ENCODE measurements around the gene GALNT15. TPM values are rescaled to one million over a fixed set of nuclear protein-coding genes. Genes with fewer than 3 reads are reported as not detected.

GALNT15 gene
- total RNA-seq, 3 donors from 2014 or later, result 68.5 to 492 (median 215) TPM

- no peak overlapping the region for H3K27ac ChIP-seq
- intact Hi-C loops (cut with DNase I; ENCODE audit: low total_unique reads), result no loop called here
- H3K27me3 ChIP-seq, result no peaks in the 10 kb centered on the region
- H3K36me3 ChIP-seq, result no peaks in the 10 kb centered on the region
- H3K4me1 ChIP-seq, result no peaks in the 10 kb centered on the region
- TF ChIP-seq CTCF (IDR thresholded peaks at IDR 0.05), result no peak
- TF ChIP-seq POLR2AphosphoS5 (IDR thresholded peaks at IDR 0.05), result no peak
- TF ChIP-seq POLR2A (IDR thresholded peaks at IDR 0.05), result no peak
- no peak for DNase-seq (ENCODE audit: low spot score in 2 of 2)
- H3K4me3 ChIP-seq, result no peak overlapping the region
- no peaks in the 10 kb centered on the region for H3K9me3 ChIP-seq
Measured at GRCh38 chr3:16200411-16200810, 25.9 kb downstream of the GALNT15 start.

DNA sequence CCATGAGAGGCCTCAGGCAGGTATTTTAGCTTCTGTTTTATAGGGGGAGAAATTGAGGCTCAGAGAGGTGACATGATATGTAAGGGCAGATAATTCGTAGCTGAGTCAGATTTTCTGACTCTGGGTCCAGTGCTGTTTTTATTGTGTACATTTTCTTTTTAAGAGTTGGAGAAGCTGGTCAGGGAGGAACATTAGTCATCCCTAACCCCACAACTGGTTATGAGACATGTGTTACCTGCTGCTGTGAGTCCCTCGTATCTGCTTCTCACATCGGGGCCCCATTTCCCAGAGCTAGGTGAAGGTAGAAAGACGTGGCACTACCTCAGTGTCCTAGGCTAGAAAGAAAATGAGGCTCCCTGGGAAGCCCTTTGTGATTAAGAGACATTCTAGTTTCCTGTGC is 28.6 kb downstream of the GALNT15 start:
- no peak overlapping the region for H3K27ac ChIP-seq
- no peak overlapping the region for H3K4me3 ChIP-seq
- H3K9me3 ChIP-seq, result no peaks in the 10 kb centered on the region
- DNase-seq (ENCODE audit: low spot score in 2 of 2), result no peak
- H3K4me1 ChIP-seq, result no peaks in the 10 kb centered on the region
- no peaks in the 10 kb centered on the region for H3K27me3 ChIP-seq
- H3K36me3 ChIP-seq, result no peaks in the 10 kb centered on the region
- TF ChIP-seq POLR2A (IDR thresholded peaks at IDR 0.05) (no peak), CTCF (IDR thresholded peaks at IDR 0.05) (no peak), POLR2AphosphoS5 (IDR thresholded peaks at IDR 0.05) (no peak)
- intact Hi-C loops (cut with DNase I; ENCODE audit: low total_unique reads), result no loop called here

DNA sequence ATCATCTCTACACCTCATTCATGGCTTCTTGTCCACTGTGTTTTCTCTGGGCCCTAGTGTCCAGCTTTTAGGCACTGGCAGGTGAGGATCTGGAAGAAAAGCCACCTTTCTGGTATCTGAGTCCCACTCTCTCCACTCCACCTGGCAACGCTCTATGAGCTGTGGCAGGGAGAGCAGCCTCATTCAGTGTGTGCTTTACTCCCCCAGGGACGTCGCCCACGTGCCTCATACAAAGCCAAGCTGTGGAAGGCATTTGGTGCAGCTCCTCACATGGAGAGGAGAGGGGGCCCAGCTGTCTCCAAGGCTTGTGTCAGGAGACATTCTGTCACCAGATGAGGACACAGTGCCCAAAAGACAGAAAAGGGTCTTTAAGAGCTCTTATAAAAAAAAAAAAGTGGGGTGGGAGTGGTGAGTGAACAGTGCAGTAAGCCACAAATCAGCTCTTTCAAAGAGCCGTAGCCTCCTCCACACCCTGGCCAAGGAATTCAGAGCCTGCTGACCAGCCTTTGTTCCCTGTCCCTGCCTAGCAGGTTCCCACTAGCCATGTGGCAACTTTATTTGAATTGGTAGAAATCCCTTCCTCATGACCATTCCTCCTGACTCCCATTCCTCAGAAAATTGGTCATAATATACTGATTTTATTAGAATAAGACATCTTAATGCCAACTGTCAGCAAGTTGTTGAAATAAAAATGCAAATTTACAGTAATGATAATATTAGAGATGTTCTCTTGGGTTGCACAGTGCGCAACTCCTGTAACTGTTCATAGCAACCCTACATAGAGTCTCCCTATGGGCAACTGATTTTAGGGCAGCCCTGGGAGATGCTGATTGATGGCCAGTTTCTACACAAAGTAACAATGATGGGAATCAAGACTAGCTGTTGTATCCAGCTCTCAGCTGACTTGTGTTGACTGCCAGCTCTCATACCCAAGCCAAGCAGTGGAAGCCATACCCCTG is 29.5 kb downstream of the GALNT15 start:
- H3K4me3 ChIP-seq, result no peak overlapping the region
- TF ChIP-seq POLR2AphosphoS5 (IDR thresholded peaks at IDR 0.05) (no peak), CTCF (IDR thresholded peaks at IDR 0.05) (no peak), POLR2A (IDR thresholded peaks at IDR 0.05) (no peak)
- intact Hi-C loops (cut with DNase I; ENCODE audit: low total_unique reads), result no loop called here
- no peak overlapping the region for H3K27ac ChIP-seq
- H3K9me3 ChIP-seq, result no peaks in the 10 kb centered on the region
- no peak for DNase-seq (ENCODE audit: low spot score in 2 of 2)
- H3K36me3 ChIP-seq, result no peaks in the 10 kb centered on the region
- H3K4me1 ChIP-seq, result no peaks in the 10 kb centered on the region
- no peaks in the 10 kb centered on the region for H3K27me3 ChIP-seq

DNA sequence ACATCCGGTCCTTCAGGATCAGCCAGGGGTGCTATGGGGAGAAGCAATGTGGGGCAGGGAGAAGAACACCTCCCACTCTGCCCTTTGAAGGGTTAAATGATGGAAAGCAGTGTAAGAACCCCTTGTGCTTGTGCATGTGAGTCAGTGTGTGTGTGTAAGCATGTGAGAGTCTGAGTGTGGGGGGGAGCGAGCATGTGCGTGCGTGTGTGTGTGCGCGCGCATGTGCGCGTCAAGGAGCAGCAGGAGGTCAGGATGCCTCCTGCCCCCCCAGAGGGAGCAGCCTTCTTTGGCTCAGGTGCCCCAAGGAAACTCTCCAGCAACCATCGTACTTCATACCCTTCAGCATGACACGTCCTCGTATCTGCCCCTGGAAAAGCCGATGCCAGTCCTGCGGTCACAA is 30.3 kb downstream of the GALNT15 start:
- Histone ChIP-seq H3K27me3 (no peaks in the 10 kb centered on the region), H3K4me1 (no peaks in the 10 kb centered on the region), H3K27ac (no peak overlapping the region), H3K9me3 (no peaks in the 10 kb centered on the region), H3K4me3 (no peak overlapping the region), H3K36me3 (no peaks in the 10 kb centered on the region)
- intact Hi-C loops (cut with DNase I; ENCODE audit: low total_unique reads), result no loop called here
- TF ChIP-seq POLR2A (IDR thresholded peaks at IDR 0.05) (no peak), POLR2AphosphoS5 (IDR thresholded peaks at IDR 0.05) (peak in 1 of 3 donors; percentile 38)
- no peak for DNase-seq (ENCODE audit: low spot score in 2 of 2)

DNA sequence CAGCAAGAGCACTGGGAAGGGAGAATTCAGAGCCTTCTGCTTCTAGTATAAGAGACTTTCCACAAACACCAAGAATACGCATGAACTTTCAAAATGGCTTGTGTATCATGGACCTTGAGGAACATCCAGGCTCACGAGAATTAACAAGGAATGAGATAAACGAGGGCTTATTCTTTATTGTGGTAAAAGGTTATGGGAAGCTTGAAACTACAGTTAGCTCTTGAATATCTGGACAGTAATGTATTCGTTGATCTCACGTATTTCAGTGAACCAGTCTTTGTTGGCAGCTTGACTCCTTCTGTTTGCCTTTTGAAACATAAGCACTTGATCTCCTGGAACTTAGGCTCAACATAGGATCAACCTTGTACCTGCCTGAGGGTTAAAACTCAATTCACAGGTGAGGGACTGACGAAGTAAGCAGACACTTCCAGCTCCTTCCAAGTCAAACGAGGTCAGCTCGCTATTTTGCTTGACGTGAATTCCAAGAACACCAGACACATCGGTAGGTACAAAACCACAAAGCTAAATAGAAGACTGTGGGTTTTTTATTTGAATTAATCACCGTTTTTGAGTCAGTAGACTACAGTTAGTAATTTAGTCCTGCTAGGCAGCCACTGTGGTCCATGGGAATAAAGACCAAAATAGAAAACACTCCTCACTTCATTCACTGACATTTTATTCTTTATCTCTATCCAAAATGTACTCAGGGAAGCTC is 30.8 kb downstream of the GALNT15 start:
- no peak for TF ChIP-seq CTCF (IDR thresholded peaks at IDR 0.05)
- no peak for TF ChIP-seq POLR2AphosphoS5 (IDR thresholded peaks at IDR 0.05)
- no peak for TF ChIP-seq POLR2A (IDR thresholded peaks at IDR 0.05)
- intact Hi-C loops (cut with DNase I; ENCODE audit: low total_unique reads), result no loop called here
- H3K36me3 ChIP-seq, result no peaks in the 10 kb centered on the region
- H3K27ac ChIP-seq, result no peak overlapping the region
- H3K27me3 ChIP-seq, result no peaks in the 10 kb centered on the region
- no peak for DNase-seq (ENCODE audit: low spot score in 2 of 2)
- no peak overlapping the region for H3K4me3 ChIP-seq
- no peaks in the 10 kb centered on the region for H3K4me1 ChIP-seq
- H3K9me3 ChIP-seq, result no peaks in the 10 kb centered on the region

All from breast epithelium (tissue), 4 donors.